Prostate gland (tissue), 2 donors: ENCODE measurements around the gene EEF1G.

Experiments used
- POLR2AphosphoS5 ChIP-seq: sonication (generic); formaldehyde crosslinking; IDR thresholded peaks from one replicate; pipeline ENCODE4 v1.6.1; 2017; ENCODE audit warnings: antibody characterized with exemption
- TF ChIP-seq, protein P1 (sequence below), 4 experiments: fragments of 200-600 bp in 2 of 4; fragments of 450-650 bp in 2 of 4; sonication (generic) in 2 of 4; IDR thresholded peaks; 1 replicate in 3 of 4; 2 replicates in 1 of 4; pipeline ENCODE4 v1.5.1; 2016 to 2019; ENCODE audit warnings: antibody characterized with exemption in 4 of 4, mild to moderate bottlenecking in 2 of 4, moderate library complexity in 2 of 4

DNA sequence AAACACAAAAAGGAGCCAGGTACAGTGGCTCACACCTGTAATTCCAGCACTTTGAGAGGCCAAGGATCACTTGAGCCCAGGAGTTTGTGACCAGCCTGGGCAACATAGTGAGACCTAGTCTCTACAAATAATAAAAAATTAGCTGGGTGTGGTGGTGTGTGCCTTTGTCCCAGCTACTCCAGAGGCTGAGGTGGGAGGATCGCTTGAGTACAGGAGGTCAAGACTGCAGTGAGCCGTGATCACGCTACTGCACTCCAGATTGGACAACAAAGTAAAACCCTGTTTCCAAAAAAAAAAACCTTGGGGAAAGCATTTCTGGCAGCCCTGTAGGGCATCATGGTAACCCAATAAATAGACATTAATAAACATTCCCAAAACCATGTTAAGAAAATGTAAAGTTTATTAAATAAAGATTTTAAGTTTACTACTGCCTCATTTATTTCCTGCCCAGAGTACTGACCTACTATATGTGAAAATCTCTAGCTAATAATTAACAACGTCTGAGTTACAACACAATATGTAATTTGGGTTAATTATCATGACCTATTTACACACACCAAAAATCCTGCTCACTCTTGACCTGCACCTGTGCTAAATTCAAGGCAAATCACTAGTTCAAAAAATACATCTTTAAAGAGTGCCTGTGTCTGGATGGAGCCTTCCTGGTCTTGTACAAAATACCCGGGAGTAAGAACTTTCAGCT is 8.4 kb downstream of the EEF1G start:
- TF ChIP-seq, protein P1, sequence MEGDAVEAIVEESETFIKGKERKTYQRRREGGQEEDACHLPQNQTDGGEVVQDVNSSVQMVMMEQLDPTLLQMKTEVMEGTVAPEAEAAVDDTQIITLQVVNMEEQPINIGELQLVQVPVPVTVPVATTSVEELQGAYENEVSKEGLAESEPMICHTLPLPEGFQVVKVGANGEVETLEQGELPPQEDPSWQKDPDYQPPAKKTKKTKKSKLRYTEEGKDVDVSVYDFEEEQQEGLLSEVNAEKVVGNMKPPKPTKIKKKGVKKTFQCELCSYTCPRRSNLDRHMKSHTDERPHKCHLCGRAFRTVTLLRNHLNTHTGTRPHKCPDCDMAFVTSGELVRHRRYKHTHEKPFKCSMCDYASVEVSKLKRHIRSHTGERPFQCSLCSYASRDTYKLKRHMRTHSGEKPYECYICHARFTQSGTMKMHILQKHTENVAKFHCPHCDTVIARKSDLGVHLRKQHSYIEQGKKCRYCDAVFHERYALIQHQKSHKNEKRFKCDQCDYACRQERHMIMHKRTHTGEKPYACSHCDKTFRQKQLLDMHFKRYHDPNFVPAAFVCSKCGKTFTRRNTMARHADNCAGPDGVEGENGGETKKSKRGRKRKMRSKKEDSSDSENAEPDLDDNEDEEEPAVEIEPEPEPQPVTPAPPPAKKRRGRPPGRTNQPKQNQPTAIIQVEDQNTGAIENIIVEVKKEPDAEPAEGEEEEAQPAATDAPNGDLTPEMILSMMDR (IDR thresholded peaks at IDR 0.05), result no peak
- no peak for TF ChIP-seq POLR2AphosphoS5
